Adipocyte (in vitro differentiated cells): Measurements from ENCODE around the gene KIF3B.
"Not testable (repeated sequence)": the region's sequence is repeated elsewhere in the genome, so short reads cannot be mapped to it uniquely, and the experiment has no call there.

Experiments used
- DNase-seq: peaks from one replicate; pipeline ENCODE4 v3.0.0-alpha.2; 2015; ENCODE audit warnings: low read depth
- H3K27me3 ChIP-seq: replicated peaks from 2 replicates; pipeline ENCODE4 v1.7.0; 2013; ENCODE audit warnings: mild to moderate bottlenecking, low read length, moderate library complexity; ENCODE audit not compliant: control insufficient read depth, insufficient read depth
- H3K36me3 ChIP-seq: 2 replicates; pipeline ENCODE4 v1.7.0; 2013; ENCODE audit warnings: low read length, mild to moderate bottlenecking, moderate library complexity; ENCODE audit not compliant: control insufficient read depth, insufficient read depth, severe bottlenecking
- H3K4me1 ChIP-seq: 2 replicates; pipeline ENCODE4 v1.7.0; 2013; ENCODE audit warnings: mild to moderate bottlenecking, low read length, moderate library complexity; ENCODE audit not compliant: control insufficient read depth, insufficient read depth
- H3K4me3 ChIP-seq: 2 replicates; pipeline ENCODE4 v1.7.0; 2013; ENCODE audit warnings: mild to moderate bottlenecking, low read length, moderate library complexity
- H3K9ac ChIP-seq: 2 replicates; pipeline ENCODE4 v1.7.0; 2013; ENCODE audit warnings: mild to moderate bottlenecking, low read length, moderate library complexity
- H3K9me3 ChIP-seq: 2 replicates; pipeline ENCODE4 v1.7.0; 2013; ENCODE audit warnings: mild to moderate bottlenecking, low read length, moderate library complexity; ENCODE audit not compliant: control insufficient read depth

The KIF3B gene

GRCh38 chr20:32251470-32251869 lies 26.0 kb upstream of the KIF3B start:
- Histone ChIP-seq H3K4me3 (no peak overlapping the region), H3K27me3 (no peaks in the 10 kb centered on the region), H3K4me1 (peaks cover 6% of the 10 kb centered on the region), H3K9ac (no peak overlapping the region), H3K9me3 (no peaks in the 10 kb centered on the region), H3K36me3 (no peaks in the 10 kb centered on the region)
- no peak for DNase-seq

DNA sequence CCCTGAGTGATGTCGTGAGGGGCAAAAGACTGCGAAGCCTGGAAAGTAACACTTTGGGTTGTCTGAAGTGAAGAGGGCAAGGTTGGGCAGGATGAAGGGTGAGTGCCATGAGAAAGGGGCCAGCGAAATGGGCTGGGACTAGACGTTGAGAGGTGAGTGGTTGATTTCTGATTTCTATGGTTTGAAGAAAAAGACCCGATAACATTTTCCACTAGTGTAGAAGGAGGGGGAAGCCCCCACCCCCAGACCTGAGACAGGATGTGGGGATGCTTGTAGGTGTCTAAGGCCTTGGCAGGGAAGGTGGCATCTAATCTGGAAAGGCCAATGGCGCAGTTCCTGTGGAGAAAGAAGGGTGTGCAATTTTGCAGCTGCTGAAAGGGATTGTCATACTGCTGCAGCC lies 25.3 kb upstream of the KIF3B start:
- H3K9me3 ChIP-seq: no peaks in the 10 kb centered on the region
- no peaks in the 10 kb centered on the region for H3K27me3 ChIP-seq
- no peak for DNase-seq
- no peak overlapping the region for H3K4me3 ChIP-seq
- H3K4me1 ChIP-seq: peaks cover 6% of the 10 kb centered on the region
- no peak overlapping the region for H3K9ac ChIP-seq
- H3K36me3 ChIP-seq: no peaks in the 10 kb centered on the region

- H3K9ac ChIP-seq, DNase-seq: not testable (repeated sequence)
Observed at GRCh38 chr20:32260973-32261372, 16.5 kb upstream of the KIF3B start.

DNA sequence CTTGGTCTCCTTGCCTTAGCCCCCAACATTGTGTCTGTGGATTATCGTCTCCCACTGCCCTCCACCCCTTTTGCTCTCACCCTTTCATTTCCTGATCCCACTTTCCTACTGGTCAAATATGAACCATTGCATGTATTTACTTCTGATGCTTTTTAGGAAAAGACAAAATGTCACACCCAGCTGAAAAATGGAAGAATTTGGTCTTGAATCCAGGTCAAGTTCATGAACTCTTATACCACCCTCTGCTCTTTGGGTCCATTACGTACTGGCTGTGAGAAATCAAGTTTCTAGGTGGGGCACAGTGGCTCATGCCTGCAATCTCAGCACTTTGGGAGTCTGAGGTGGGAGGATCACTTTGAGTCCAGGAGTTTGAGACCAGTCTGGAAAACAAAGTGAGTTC lies 15.8 kb upstream of the KIF3B start:
- Histone ChIP-seq H3K4me1 (no peaks in the 10 kb centered on the region), H3K4me3 (no peak overlapping the region), H3K36me3 (no peaks in the 10 kb centered on the region), H3K9me3 (no peaks in the 10 kb centered on the region), H3K27me3 (no peaks in the 10 kb centered on the region), H3K9ac (no peak overlapping the region)
- DNase-seq: no peak

More at GRCh38 chr20:32260973-32261372, 16.5 kb upstream of the KIF3B start:
- not testable (repeated sequence) for H3K36me3 ChIP-seq, H3K4me3 ChIP-seq, H3K4me1 ChIP-seq, H3K27me3 ChIP-seq, H3K9me3 ChIP-seq

DNA sequence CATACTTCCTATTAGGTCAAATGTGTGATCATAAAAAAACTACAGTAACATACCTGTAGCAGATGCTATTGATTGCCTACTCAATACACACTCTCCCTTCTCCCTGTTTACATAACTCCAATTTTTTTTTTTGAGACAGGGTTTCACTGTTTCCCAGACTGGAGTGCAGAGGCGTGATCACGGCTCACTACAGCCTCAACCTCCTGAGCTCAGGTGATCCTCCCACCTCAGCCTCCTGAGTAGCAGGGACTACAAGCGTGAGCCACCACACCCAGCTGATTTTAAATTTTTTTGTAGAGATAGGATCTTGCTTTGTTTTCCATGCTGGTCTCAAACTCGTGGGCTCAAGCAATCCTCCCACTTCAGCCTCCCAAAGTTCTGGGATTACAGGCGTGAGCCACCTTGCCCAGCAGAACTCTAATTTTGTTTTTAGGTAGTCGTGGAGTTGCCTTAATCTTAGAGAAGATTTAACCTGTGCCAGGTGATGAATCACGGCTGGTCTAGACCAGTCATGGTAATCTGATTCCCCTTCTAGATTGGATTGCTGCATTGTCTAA lies 14.0 kb upstream of the KIF3B start:
- H3K4me3 ChIP-seq: no peak overlapping the region
- no peak for DNase-seq
- H3K9ac ChIP-seq: no peak overlapping the region
- no peaks in the 10 kb centered on the region for H3K4me1 ChIP-seq
- no peaks in the 10 kb centered on the region for H3K27me3 ChIP-seq
- no peaks in the 10 kb centered on the region for H3K9me3 ChIP-seq
- H3K36me3 ChIP-seq: no peaks in the 10 kb centered on the region

GRCh38 chr20:32271620-32272019 lies 5.8 kb upstream of the KIF3B start:
- H3K4me1 ChIP-seq: no peaks in the 10 kb centered on the region
- H3K9me3 ChIP-seq: no peaks in the 10 kb centered on the region
- no peak overlapping the region for H3K4me3 ChIP-seq
- DNase-seq: no peak
- H3K36me3 ChIP-seq: no peaks in the 10 kb centered on the region
- H3K9ac ChIP-seq: no peak overlapping the region
- peaks cover 11% of the 10 kb centered on the region for H3K27me3 ChIP-seq

GRCh38 chr20:32274359-32274758 lies 3.1 kb upstream of the KIF3B start:
- Histone ChIP-seq H3K36me3 (no peaks in the 10 kb centered on the region), H3K4me1 (peaks cover 11% of the 10 kb centered on the region), H3K27me3 (peaks cover 11% of the 10 kb centered on the region), H3K4me3 (no peak overlapping the region), H3K9ac (no peak overlapping the region), H3K9me3 (no peaks in the 10 kb centered on the region)
- DNase-seq: no peak

DNA sequence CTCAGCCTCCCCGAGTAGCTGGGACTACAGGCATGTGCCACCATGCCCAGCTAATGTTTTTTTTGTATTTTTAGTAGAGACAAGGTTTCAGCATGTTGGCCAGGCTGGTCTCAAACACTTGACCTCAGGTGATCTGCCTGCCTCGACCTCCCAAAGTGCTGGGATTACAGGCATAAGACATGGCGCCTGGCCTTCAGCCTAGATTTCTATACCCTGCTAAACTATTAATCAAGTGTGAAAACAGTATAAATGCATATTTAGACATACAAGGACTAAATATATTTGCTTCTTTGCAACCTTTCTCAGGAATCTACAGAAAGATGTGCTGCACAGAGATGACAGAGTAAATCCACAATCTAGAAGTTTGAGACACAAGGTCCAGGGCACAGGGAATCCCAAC lies 2.3 kb upstream of the KIF3B start:
- not testable (repeated sequence) for H3K9me3 ChIP-seq, H3K9ac ChIP-seq, H3K4me3 ChIP-seq, DNase-seq, H3K36me3 ChIP-seq
- Histone ChIP-seq H3K27me3 (peaks cover 11% of the 10 kb centered on the region), H3K4me1 (peaks cover 11% of the 10 kb centered on the region)

GRCh38 chr20:32278199-32278643 lies 770 bp downstream of the KIF3B start:
- H3K9ac ChIP-seq: peak overlapping the region; percentile 91
- no peaks in the 10 kb centered on the region for H3K9me3 ChIP-seq
- H3K4me3 ChIP-seq: peak overlapping the region; percentile 95
- no peaks in the 10 kb centered on the region for H3K36me3 ChIP-seq
- peak; percentile 20 for DNase-seq
- H3K27me3 ChIP-seq: no peaks in the 10 kb centered on the region
- peaks cover 11% of the 10 kb centered on the region for H3K4me1 ChIP-seq

DNA sequence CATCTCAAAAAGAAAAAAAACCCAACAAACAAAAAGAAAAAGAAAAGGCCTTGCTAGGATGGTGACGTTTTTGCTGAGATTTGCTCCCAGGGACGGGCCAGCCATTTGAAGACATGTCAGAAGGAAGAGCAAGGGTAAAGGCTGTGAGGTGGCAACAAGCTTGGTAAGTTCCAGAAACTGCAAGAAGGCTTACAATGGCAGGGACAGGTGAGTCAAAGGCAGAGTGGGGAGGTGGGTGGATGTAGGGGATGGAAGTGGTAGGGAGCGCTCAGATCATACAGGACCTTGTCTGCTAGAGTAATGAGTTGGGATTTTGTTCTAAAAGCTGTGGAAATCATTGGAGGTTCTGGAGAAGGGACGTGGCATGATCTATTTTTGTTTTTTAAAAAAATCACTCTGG lies 4.3 kb downstream of the KIF3B start:
- Histone ChIP-seq H3K36me3 (no peaks in the 10 kb centered on the region), H3K4me1 (peaks cover 21% of the 10 kb centered on the region)

DNA sequence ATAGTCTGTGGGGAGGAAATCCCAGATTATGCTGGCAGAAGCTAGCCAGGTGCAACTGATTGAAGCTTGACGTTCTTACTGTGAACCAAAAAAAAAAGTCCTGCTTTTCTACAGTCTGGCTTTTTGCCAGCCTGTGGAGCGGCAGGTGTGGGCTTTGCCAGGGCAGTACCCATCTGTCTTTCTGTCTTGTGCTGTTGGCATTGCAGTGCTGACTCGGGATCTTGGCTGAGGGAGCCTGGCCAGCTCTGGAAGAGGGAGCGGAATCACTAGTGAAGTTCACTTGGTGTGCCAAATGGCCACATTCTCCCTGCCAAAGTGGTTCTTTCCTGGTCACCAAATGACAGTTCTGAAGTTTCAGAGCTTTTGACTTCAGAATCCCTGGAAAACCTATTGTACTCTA lies 5.0 kb downstream of the KIF3B start:
- Histone ChIP-seq H3K9ac (no peak overlapping the region), H3K4me1 (peaks cover 16% of the 10 kb centered on the region), H3K27me3 (no peaks in the 10 kb centered on the region), H3K36me3 (no peaks in the 10 kb centered on the region), H3K9me3 (no peaks in the 10 kb centered on the region), H3K4me3 (no peak overlapping the region)
- DNase-seq: no peak

More for the DNA sequence above, 4.3 kb downstream of the KIF3B start:
- Histone ChIP-seq H3K27me3 (no peaks in the 10 kb centered on the region), H3K4me3 (no peak overlapping the region), H3K9me3 (no peaks in the 10 kb centered on the region), H3K9ac (no peak overlapping the region)
- DNase-seq: no peak

DNA sequence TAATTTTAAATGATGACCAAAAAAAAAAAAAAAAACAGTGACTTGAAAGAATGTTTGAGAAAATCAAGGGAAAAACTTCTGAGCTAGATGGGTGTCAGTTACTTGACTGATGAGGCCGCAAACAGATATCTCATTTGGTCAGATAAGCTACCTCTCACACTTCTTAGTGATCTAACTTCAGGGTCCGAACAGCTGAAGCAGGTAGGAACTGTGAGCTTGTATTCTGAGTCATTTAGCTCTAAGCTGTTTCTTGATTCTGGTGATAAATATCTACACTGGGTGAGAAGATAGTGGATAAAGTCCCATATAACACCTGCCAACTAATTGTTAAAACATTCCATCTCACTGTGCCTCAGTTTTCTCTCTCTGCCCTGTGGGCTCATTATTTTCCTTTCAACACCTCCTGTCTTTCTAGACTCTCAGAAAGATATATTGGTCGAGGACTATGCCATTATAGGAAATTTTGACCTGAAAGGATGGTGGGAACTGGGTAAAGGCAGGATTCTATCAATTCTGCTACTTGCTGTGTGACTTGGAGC lies 7.7 kb downstream of the KIF3B start:
- H3K9me3 ChIP-seq: no peaks in the 10 kb centered on the region
- no peaks in the 10 kb centered on the region for H3K36me3 ChIP-seq
- H3K4me3 ChIP-seq: no peak overlapping the region
- H3K9ac ChIP-seq: no peak overlapping the region
- DNase-seq: no peak
- peaks cover 10% of the 10 kb centered on the region for H3K4me1 ChIP-seq
- H3K27me3 ChIP-seq: no peaks in the 10 kb centered on the region
